GM12865 (cell line): ENCODE data around the gene IRX6.

ENCODE experiments used
- DNase-seq: peaks from one replicate; pipeline ENCODE4 v3.0.0; 2010; ENCODE audit warnings: low read depth
- H3K4me3 ChIP-seq: 2 replicates; pipeline ENCODE4 v1.5.1; 2011; ENCODE audit warnings: mild to moderate bottlenecking, low read depth, low read length, control low read depth
- TF ChIP-seq, protein P1 (sequence below): IDR thresholded peaks from 2 replicates; pipeline ENCODE4 v1.5.1; 2011; ENCODE audit warnings: low read length, control low read depth, low read depth, inconsistent platforms; ENCODE audit not compliant: insufficient read depth; ENCODE audit errors: missing control alignments

The IRX6 gene

DNA sequence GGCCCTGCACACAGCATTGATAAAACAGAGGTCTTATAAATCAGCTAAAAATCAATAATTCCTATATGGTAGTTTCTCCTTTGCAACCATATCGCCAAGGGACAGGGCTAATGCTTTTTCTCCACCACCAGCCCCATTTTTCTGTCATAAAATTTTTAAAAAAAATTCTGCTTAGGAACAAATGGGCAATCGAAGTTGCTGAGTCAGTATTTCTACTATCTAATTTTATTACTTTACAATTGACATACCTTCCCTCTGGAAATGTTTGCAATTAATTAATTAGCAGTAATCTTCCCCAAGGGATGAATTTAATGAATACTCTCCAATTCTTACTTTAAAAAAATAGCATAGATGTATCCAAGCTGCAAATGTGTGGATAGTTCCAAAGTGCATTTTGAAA, 1.7 kb upstream of the IRX6 start:
- DNase-seq: no peak
- TF ChIP-seq, protein P1, sequence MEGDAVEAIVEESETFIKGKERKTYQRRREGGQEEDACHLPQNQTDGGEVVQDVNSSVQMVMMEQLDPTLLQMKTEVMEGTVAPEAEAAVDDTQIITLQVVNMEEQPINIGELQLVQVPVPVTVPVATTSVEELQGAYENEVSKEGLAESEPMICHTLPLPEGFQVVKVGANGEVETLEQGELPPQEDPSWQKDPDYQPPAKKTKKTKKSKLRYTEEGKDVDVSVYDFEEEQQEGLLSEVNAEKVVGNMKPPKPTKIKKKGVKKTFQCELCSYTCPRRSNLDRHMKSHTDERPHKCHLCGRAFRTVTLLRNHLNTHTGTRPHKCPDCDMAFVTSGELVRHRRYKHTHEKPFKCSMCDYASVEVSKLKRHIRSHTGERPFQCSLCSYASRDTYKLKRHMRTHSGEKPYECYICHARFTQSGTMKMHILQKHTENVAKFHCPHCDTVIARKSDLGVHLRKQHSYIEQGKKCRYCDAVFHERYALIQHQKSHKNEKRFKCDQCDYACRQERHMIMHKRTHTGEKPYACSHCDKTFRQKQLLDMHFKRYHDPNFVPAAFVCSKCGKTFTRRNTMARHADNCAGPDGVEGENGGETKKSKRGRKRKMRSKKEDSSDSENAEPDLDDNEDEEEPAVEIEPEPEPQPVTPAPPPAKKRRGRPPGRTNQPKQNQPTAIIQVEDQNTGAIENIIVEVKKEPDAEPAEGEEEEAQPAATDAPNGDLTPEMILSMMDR: no peak
- H3K4me3 ChIP-seq: no peak overlapping the region

DNA sequence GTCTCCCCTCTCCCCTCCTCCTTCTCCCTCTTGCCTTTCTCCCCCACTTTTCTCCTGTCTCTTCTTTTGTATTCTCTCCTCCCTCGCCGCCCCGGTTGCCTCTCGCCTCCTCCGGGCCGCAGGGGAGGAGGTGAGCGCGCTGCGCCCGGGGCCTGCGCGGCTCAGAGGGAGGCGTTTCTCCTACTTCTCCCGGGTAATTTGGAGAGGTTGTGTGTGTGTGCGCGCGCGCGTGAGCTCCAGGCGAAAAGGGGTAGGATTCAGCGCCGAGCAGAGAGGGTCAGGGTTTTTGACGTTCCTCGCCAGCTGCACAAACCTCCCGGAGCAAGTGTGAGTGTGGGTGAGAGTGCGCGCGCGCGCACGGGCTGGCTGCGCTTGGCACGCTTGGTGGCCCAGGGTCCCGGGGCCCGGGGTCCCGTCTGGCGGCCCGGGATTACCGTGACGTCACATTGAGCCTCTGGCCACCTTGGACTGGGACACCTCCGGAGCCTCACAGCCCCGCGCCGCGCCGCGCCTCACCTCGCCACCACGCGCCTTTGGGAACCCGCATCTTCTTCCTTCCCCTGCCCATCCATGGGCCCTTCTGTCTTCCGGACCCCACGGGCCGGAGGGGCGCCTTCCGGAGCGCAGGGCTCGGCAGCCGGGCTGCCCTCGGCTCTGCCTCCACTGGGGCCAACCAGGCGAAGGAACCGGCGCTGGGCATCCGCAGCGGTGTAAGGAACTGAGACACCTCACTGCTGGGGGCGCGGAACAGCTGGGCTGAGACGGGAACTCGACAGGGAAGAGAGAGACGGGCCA, 479 bp downstream of the IRX6 start:
- TF ChIP-seq, protein P1: no peak
- H3K4me3 ChIP-seq: no peak overlapping the region
- DNase-seq: no peak

DNA sequence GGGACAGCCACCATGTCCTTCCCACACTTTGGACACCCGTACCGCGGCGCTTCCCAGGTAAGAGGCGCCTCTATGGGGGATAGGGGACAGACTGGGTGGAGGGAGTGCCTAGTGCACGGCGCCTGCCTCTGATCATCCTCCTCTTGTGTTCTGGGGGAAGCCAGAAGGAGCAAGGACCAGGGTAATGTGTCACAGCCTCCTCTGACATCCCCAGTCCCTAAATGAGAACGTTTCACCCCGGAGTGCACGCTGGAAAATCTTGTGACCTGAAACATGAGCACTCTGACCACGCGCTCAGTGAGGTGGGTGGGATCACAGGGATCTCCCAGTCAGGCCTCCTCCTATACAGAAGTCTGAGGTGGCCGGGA, 1.1 kb downstream of the IRX6 start:
- TF ChIP-seq, protein P1: no peak
- no peak for DNase-seq
- no peak overlapping the region for H3K4me3 ChIP-seq

DNA sequence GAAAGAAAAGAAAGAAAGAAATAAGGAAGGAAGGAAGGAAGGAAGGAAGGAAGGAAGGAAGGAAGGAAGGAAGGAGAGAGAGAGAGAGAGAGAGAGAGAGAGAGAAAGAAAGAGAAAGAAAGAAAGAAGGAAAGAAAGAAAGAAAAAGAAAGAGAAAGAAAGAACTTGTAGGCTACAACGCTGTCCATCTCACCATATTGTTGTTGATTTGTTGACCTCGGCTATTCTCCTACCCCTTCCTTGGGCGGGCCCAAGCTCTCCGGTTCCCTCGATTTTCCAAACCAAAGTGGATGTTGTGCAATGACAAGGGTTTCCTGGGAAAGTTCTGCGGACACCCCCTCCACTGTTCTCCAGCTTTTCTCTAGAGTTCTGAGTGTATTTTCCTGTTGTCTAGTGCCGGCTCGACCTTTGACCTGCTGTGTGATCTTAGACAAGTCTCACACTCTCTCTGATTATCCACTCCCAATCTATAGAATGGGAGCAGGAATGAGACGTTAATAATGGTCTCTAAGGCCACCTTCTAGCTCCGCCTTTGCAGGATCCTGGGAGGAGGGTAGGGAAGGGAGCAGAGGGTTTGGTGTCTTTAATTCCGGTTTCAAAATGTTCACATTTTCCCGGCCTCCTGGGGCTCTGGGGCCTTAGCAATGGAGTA, 1.6 kb downstream of the IRX6 start:
- no peak for DNase-seq
- H3K4me3 ChIP-seq: no peak overlapping the region
- TF ChIP-seq, protein P1: no peak

DNA sequence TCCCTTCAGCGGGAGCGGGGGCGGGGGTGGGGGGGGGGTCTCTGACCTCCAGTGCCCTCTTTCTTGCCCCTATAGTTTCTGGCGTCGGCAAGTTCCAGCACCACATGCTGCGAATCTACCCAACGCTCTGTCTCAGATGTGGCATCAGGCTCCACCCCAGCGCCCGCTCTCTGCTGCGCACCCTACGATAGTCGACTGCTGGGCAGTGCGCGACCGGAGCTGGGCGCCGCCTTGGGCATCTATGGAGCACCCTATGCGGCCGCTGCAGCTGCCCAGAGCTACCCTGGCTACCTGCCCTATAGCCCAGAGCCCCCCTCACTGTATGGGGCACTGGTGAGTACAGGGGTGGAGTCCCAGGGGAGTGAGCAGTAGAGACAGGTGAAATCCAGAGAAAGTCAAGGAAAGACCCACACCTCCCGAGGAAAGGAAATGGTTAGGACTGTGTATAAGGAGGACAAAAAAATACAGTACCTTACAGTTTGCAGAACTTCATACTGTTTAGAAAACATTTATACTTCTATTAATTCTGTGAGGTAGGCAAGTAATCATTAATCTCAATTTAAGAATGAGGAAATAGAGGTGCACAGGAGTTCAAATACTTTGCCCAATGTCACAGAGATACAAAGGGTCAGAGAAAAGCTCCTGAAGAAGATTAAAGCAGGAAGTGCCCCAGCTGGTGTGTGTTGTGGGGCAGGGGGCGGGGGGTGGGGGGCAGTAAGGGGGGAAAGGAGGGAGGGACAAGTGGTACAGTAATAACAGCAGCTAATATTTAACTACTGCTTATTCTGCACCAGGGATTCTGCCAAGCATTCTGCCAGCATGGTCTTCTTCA, 2.5 kb downstream of the IRX6 start:
- no peak overlapping the region for H3K4me3 ChIP-seq
- TF ChIP-seq, protein P1: no peak
- DNase-seq: no peak

DNA sequence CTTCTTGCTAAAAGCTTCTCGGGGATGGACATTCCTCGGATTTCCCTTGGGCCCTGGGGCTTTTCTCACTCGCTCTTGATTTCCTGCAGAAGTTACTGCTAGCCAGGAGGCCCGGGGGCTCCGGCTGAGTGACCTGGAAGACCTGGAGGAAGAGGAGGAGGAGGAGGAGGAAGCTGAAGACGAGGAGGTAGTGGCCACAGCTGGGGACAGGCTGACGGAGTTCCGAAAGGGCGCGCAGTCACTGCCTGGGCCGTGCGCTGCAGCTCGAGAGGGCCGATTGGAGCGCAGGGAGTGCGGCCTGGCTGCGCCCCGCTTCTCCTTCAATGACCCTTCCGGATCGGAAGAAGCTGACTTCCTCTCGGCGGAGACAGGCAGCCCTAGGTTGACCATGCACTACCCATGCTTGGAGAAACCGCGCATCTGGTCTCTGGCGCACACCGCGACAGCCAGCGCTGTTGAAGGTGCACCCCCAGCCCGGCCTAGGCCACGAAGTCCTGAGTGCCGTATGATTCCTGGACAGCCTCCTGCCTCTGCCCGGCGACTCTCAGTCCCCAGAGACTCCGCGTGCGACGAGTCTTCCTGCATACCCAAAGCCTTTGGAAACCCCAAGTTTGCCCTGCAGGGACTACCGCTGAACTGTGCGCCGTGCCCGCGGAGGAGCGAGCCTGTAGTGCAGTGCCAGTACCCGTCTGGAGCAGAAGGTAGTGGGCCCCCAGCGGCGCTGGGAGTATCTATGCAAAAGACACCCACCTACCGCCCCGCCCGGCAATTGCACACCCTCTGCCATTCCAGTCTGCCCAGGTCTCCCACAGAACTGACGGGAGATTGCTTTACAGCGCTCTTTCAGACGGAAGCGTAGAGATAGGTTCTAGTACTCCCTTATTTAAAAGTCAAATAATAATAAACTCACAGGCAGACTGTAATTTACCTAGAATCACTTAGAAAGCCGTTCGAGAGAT, 4.9 kb downstream of the IRX6 start:
- TF ChIP-seq, protein P1: no peak
- H3K4me3 ChIP-seq: no peak overlapping the region
- DNase-seq: no peak
